ENCODE data around the gene SSPN.

DNA sequence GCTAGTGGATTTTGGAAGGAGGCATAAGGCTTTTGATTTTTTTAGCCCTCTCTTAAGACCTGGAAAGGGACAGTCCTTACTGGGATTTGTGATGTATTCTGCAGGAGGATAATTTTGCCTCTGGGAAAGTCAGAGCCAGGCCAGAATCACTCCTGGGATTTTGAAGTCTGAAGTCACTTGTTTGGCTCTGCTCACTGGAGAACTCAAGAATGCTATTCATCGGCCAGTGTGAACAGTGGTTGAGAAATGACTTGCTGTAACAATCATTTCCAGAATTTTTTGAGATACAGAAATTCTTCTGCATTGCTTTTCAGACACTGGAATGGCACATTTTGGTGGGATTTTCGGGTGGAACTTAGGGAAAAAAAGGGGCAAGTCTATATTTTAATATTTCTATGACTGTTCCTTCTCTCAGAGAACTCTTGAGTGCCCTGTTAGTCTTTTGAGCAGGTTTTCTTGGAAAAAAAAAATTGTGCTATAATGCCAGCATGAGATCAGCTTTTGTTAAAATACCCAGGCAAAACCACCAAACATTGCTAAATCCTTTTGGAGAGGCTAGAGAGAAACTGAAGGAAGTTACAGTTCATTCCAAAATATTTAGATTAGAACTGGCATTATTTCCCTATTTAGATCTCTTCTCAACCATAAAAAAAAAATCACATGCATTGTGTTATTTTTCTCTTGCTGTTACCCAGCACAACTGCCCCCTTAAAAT lies 44.5 kb upstream of the SSPN start:
- TF ChIP-seq, protein P1, sequence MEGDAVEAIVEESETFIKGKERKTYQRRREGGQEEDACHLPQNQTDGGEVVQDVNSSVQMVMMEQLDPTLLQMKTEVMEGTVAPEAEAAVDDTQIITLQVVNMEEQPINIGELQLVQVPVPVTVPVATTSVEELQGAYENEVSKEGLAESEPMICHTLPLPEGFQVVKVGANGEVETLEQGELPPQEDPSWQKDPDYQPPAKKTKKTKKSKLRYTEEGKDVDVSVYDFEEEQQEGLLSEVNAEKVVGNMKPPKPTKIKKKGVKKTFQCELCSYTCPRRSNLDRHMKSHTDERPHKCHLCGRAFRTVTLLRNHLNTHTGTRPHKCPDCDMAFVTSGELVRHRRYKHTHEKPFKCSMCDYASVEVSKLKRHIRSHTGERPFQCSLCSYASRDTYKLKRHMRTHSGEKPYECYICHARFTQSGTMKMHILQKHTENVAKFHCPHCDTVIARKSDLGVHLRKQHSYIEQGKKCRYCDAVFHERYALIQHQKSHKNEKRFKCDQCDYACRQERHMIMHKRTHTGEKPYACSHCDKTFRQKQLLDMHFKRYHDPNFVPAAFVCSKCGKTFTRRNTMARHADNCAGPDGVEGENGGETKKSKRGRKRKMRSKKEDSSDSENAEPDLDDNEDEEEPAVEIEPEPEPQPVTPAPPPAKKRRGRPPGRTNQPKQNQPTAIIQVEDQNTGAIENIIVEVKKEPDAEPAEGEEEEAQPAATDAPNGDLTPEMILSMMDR (conservative IDR thresholded peaks at IDR 0.05): no peak
- no peak for TF ChIP-seq EZH2 (IDR thresholded peaks at IDR 0.05; ENCODE audit: low read depth)

Measured in PC-9 (cell line).